Adipose tissue (tissue), 3 donors: ENCODE data around the gene VPS37B. TPM values are rescaled to one million over a fixed set of nuclear protein-coding genes. Genes with fewer than 3 reads are reported as not detected.
A peak's percentile ranks its signal among the peaks of the same experiment; 100 is the strongest.
"Not testable (repeated sequence)": the region's sequence is repeated elsewhere in the genome, so short reads cannot be mapped to it uniquely, and the experiment has no call there.

Source experiments
- H3K27ac ChIP-seq: one replicate; pipeline ENCODE4 v1.5.1; 2013; ENCODE audit warnings: low read depth, low read length
- WGBS, 3 donors: extraction: QIAGEN DNeasy Blood & Tissue Kit; methylation state at CpG; one replicate each; pipeline ENCODE4 v1.1.7; 2013; 5-methylcytosine and 5-hydroxymethylcytosine counted together
- polyA plus RNA-seq, 3 donors: library from polyadenylated mRNA; stranded (reverse); fragments of 200-250 nt; gene quantifications; one replicate each; pipeline ENCODE4 v1.2.3, GENCODE V29; 2013
- donor health status: healthy with polysubstance abuse.
- donor health status: Bipolar disorder and iron deficiency.
- donor health status: healthy.

VPS37B gene
- polyA plus RNA-seq, 3 donors: 18.7 to 23.6 (median 21.4) TPM

- H3K27ac ChIP-seq: no peak overlapping the region
- WGBS, 3 donors: 21 to 32% (median 29%) methylated on average over 9 of the region's 9 CpGs
Measured at GRCh38 chr12:122917507-122918121, 21.7 kb upstream of the VPS37B start.

- H3K27ac ChIP-seq: no peak overlapping the region
- 61 to 74% (median 71%) methylated on average over 12 of the region's 12 CpGs for WGBS, 3 donors
Measured at GRCh38 chr12:122909442-122910288, 13.7 kb upstream of the VPS37B start.

GRCh38 chr12:122908915-122909314, 13.0 kb upstream of the VPS37B start:
- WGBS, 3 donors: 60 to 92% (median 90%) methylated on average over 6 of the region's 6 CpGs
- H3K27ac ChIP-seq: no peak overlapping the region

- H3K27ac ChIP-seq: not testable (repeated sequence)
- WGBS, 3 donors: 90 to 96% (median 95%) methylated on average over 4 to 5 of the region's 5 CpGs
Measured at GRCh38 chr12:122905258-122905657, 9.3 kb upstream of the VPS37B start.

- 57 to 69% (median 67%) methylated on average over 7 of the region's 7 CpGs for WGBS, 3 donors
- no peak overlapping the region for H3K27ac ChIP-seq
Measured at GRCh38 chr12:122903693-122904034, 7.7 kb upstream of the VPS37B start.

- no peak overlapping the region for H3K27ac ChIP-seq
- 16 to 39% (median 34%) methylated on average over 10 of the region's 10 CpGs for WGBS, 3 donors
Measured at GRCh38 chr12:122902854-122903692, 7.1 kb upstream of the VPS37B start.

GRCh38 chr12:122899887-122900286, 4.0 kb upstream of the VPS37B start:
- no peak overlapping the region for H3K27ac ChIP-seq
- 93 to 97% (median 96%) methylated on average over 6 of the region's 6 CpGs for WGBS, 3 donors

GRCh38 chr12:122896662-122897061, 738 bp upstream of the VPS37B start:
- no peak overlapping the region for H3K27ac ChIP-seq
- WGBS, 3 donors: 94 to 96% (median 94%) methylated on average over 7 of the region's 7 CpGs

GRCh38 chr12:122895320-122895703, 612 bp downstream of the VPS37B start:
- WGBS, 3 donors: 2 to 10% (median 2%) methylated on average over 9 of the region's 9 CpGs
- H3K27ac ChIP-seq: peak overlapping the region; percentile 83

GRCh38 chr12:122894193-122895121, 1.5 kb downstream of the VPS37B start:
- 33 to 39% (median 37%) methylated on average over 15 of the region's 15 CpGs for WGBS, 3 donors
- no peak overlapping the region for H3K27ac ChIP-seq

- WGBS, 3 donors: 44 to 89% (median 81%) methylated on average over 7 of the region's 7 CpGs
- no peak overlapping the region for H3K27ac ChIP-seq
Measured at GRCh38 chr12:122893208-122894153, 2.4 kb downstream of the VPS37B start.

GRCh38 chr12:122892724-122893123, 3.2 kb downstream of the VPS37B start:
- WGBS, 3 donors: 92 to 97% (median 95%) methylated on average over 9 of the region's 9 CpGs
- H3K27ac ChIP-seq: not testable (repeated sequence)

- 23 to 54% (median 24%) methylated on average over 10 of the region's 10 CpGs for WGBS, 3 donors
- no peak overlapping the region for H3K27ac ChIP-seq
Measured at GRCh38 chr12:122891661-122892525, 4.0 kb downstream of the VPS37B start.

GRCh38 chr12:122889761-122890520, 6.0 kb downstream of the VPS37B start:
- no peak overlapping the region for H3K27ac ChIP-seq
- 47 to 64% (median 58%) methylated on average over 13 of the region's 13 CpGs for WGBS, 3 donors

- WGBS, 3 donors: 12 to 22% (median 22%) methylated on average over 12 of the region's 12 CpGs
- no peak overlapping the region for H3K27ac ChIP-seq
Measured at GRCh38 chr12:122888232-122888752, 7.6 kb downstream of the VPS37B start.
